ENCODE measurements around the gene GMFB. TPM values are rescaled to one million over a fixed set of nuclear protein-coding genes. Genes with fewer than 3 reads are reported as not detected.

Gene GMFB
- total RNA-seq, 2 experiments from 2014 or later: 45.7 to 82.2 TPM

GRCh38 chr14:54498579-54498978, 9.8 kb upstream of the GMFB start:
- CTCF ChIA-PET (ENCODE audit: unreplicated experiment): no interaction called here
- Histone ChIP-seq H3K27ac (ENCODE audit: low read depth, low read length, poor library complexity, severe bottlenecking) (no peak overlapping the region), H3K36me3 (ENCODE audit: insufficient read depth, low read length) (no peaks in the 10 kb centered on the region), H3K79me2 (ENCODE audit: insufficient read depth, low read depth, low read length) (no peaks in the 10 kb centered on the region), H3K9me2 (ENCODE audit: insufficient read depth, low read length) (no peaks in the 10 kb centered on the region), H3K4me3 (ENCODE audit: low read depth, low read length, poor library complexity, severe bottlenecking) (no peak overlapping the region), H3K4me1 (ENCODE audit: insufficient read depth, low read length, poor library complexity, severe bottlenecking) (peaks cover 5% of the 10 kb centered on the region), H3K4me2 (ENCODE audit: low read length) (no peak overlapping the region), H2AFZ (ENCODE audit: low read length) (no peak overlapping the region), H4K20me1 (ENCODE audit: insufficient read depth, low read length) (no peaks in the 10 kb centered on the region), H3K9me3 (ENCODE audit: low read length) (no peaks in the 10 kb centered on the region)
- TF ChIP-seq CTCF (conservative IDR thresholded peaks at IDR 0.05; ENCODE audit: low read length) (no peak), EZH2phosphoT487 (IDR thresholded peaks at IDR 0.05; ENCODE audit: borderline replicate concordance, low read depth, low read length) (no peak)
- no TSS peak for BruUV-seq (replicated peaks)
- intact Hi-C loops (cut with micrococcal nuclease; ENCODE audit: unreplicated experiment): no loop called here
- DNase-seq (ENCODE audit: low spot score): no peak
- POLR2A ChIA-PET: no interaction called here

GRCh38 chr14:54498095-54498531, 9.3 kb upstream of the GMFB start:
- H2AFZ ChIP-seq (ENCODE audit: low read length): no peak overlapping the region
- H3K4me3 ChIP-seq (ENCODE audit: low read depth, low read length, poor library complexity, severe bottlenecking): no peak overlapping the region
- no peaks in the 10 kb centered on the region for H3K9me3 ChIP-seq (ENCODE audit: low read length)
- peaks cover 5% of the 10 kb centered on the region for H3K4me1 ChIP-seq (ENCODE audit: insufficient read depth, low read length, poor library complexity, severe bottlenecking)
- no peaks in the 10 kb centered on the region for H3K36me3 ChIP-seq (ENCODE audit: insufficient read depth, low read length)
- H3K4me2 ChIP-seq (ENCODE audit: low read length): no peak overlapping the region
- POLR2A ChIA-PET: no interaction called here
- intact Hi-C loops (cut with micrococcal nuclease; ENCODE audit: unreplicated experiment): no loop called here
- no peaks in the 10 kb centered on the region for H3K79me2 ChIP-seq (ENCODE audit: insufficient read depth, low read depth, low read length)
- no peaks in the 10 kb centered on the region for H4K20me1 ChIP-seq (ENCODE audit: insufficient read depth, low read length)
- no peak overlapping the region for H3K27ac ChIP-seq (ENCODE audit: low read depth, low read length, poor library complexity, severe bottlenecking)
- H3K9me2 ChIP-seq (ENCODE audit: insufficient read depth, low read length): no peaks in the 10 kb centered on the region
- CTCF ChIA-PET (ENCODE audit: unreplicated experiment): no interaction called here
- no TSS peak for BruUV-seq (replicated peaks)
- DNase-seq (ENCODE audit: low spot score): no peak
- TF ChIP-seq CTCF (conservative IDR thresholded peaks at IDR 0.05; ENCODE audit: low read length): no peak
- TF ChIP-seq EZH2phosphoT487 (IDR thresholded peaks at IDR 0.05; ENCODE audit: borderline replicate concordance, low read depth, low read length): no peak

- TF ChIP-seq EZH2phosphoT487 (IDR thresholded peaks at IDR 0.05; ENCODE audit: borderline replicate concordance, low read depth, low read length) (no peak), CTCF (conservative IDR thresholded peaks at IDR 0.05; ENCODE audit: low read length) (no peak)
- Histone ChIP-seq H3K4me3 (ENCODE audit: low read depth, low read length, poor library complexity, severe bottlenecking) (no peak overlapping the region), H3K9me3 (ENCODE audit: low read length) (no peaks in the 10 kb centered on the region), H3K4me1 (ENCODE audit: insufficient read depth, low read length, poor library complexity, severe bottlenecking) (peaks cover under 1% of the 10 kb centered on the region), H3K9me2 (ENCODE audit: insufficient read depth, low read length) (no peaks in the 10 kb centered on the region), H3K4me2 (ENCODE audit: low read length) (no peak overlapping the region), H2AFZ (ENCODE audit: low read length) (no peak overlapping the region), H3K36me3 (ENCODE audit: insufficient read depth, low read length) (no peaks in the 10 kb centered on the region), H3K79me2 (ENCODE audit: insufficient read depth, low read depth, low read length) (no peaks in the 10 kb centered on the region), H4K20me1 (ENCODE audit: insufficient read depth, low read length) (no peaks in the 10 kb centered on the region), H3K27ac (ENCODE audit: low read depth, low read length, poor library complexity, severe bottlenecking) (no peak overlapping the region)
- POLR2A ChIA-PET: interaction anchor here (0.6 to 4.4 kb wide), 4 partner anchors 11 to 1373 kb away, joined by 3 to 32 read pairs (median 5); partner anchors contain the start of gene CGRRF1
- DNase-seq (ENCODE audit: low spot score): no peak
- CTCF ChIA-PET (ENCODE audit: unreplicated experiment): no interaction called here
- no TSS peak for BruUV-seq (replicated peaks)
- intact Hi-C loops (cut with micrococcal nuclease; ENCODE audit: unreplicated experiment): no loop called here
These were observed 8.4 kb upstream of the GMFB start for GRCh38 chr14:54497224-54497623.

Measured in OCI-LY7 (cell line).